ENCODE measurements around the gene HOXA1.

DNA sequence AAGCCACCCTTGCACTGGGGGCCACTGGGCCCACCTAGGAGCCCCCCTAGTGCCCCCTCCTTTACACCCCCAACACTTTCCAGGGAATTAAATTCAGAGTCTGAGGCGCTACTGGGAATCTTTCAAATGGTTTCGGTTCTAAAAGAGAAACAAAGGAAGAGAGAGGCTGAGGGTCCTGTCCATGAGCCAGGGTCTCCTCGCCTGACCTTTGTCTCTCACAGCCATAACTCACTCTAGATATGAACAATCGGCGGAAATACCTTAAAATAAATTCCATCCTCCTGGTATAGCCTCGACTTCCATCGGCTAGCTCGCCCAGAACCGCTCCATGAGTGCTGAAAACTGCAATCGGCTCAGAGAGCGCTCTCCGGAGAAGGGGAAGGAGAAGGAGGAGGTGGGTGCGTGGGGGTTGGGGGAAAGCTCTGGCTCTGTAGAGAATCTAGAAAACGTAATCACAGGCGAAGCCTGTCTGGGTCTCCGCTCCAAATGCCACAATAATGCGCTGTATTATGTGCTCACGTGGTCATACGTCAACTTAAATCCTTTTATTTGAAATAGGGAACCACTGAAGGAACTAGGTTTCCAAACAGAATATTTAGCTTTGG lies 22.2 kb upstream of the HOXA1 start:
- TF ChIP-seq, protein P1, sequence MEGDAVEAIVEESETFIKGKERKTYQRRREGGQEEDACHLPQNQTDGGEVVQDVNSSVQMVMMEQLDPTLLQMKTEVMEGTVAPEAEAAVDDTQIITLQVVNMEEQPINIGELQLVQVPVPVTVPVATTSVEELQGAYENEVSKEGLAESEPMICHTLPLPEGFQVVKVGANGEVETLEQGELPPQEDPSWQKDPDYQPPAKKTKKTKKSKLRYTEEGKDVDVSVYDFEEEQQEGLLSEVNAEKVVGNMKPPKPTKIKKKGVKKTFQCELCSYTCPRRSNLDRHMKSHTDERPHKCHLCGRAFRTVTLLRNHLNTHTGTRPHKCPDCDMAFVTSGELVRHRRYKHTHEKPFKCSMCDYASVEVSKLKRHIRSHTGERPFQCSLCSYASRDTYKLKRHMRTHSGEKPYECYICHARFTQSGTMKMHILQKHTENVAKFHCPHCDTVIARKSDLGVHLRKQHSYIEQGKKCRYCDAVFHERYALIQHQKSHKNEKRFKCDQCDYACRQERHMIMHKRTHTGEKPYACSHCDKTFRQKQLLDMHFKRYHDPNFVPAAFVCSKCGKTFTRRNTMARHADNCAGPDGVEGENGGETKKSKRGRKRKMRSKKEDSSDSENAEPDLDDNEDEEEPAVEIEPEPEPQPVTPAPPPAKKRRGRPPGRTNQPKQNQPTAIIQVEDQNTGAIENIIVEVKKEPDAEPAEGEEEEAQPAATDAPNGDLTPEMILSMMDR (conservative IDR thresholded peaks at IDR 0.05; ENCODE audit: low read depth, low read length) = no peak
- no peak for TF ChIP-seq EZH2phosphoT487 (IDR thresholded peaks at IDR 0.05; ENCODE audit: borderline replicate concordance, low read length)

Data from PC-3 (cell line).